Measurements from ENCODE around the gene COPG1. TPM values are rescaled to one million over a fixed set of nuclear protein-coding genes. Genes with fewer than 3 reads are reported as not detected.

COPG1 gene
- total RNA-seq, 1 experiment from 2014 or later = 132 TPM

- CTCF ChIA-PET = interaction anchor here (0.8 kb wide), 1 partner anchor 94 kb away, joined by 3 read pairs; no protein-coding TSS in a partner anchor
- Mint-ChIP-seq H3K4me3 (no peak overlapping the region), H3K4me1 (no peaks in the 10 kb centered on the region), H3K27me3 (ENCODE audit: low read depth) (no peaks in the 10 kb centered on the region), H3K27ac (no peak overlapping the region), H3K9me3 (no peaks in the 10 kb centered on the region), H3K36me3 (peaks cover 88% of the 10 kb centered on the region)
- DNase-seq (ENCODE audit: low spot score) (no peak), ATAC-seq (no peak)
- POLR2A ChIA-PET = no interaction called here
- TF ChIP-seq MAX (CRISPR knock-in tag; IDR thresholded peaks at IDR 0.05) = no peak
- no peak for TF ChIP-seq ZBTB21 (CRISPR knock-in tag; IDR thresholded peaks at IDR 0.05; ENCODE audit: borderline replicate concordance)
- no peak for TF ChIP-seq ERG (CRISPR knock-in tag; IDR thresholded peaks at IDR 0.05)
- no peak for TF ChIP-seq OVOL2 (CRISPR knock-in tag; IDR thresholded peaks at IDR 0.05; ENCODE audit: borderline replicate concordance)
- no peak for TF ChIP-seq USF1 (CRISPR knock-in tag; IDR thresholded peaks at IDR 0.05)
- TF ChIP-seq ZNF425 (CRISPR knock-in tag; conservative IDR thresholded peaks at IDR 0.05) = no peak
- TF ChIP-seq GTF2I (CRISPR knock-in tag; conservative IDR thresholded peaks at IDR 0.05) = no peak
- no peak for TF ChIP-seq JAZF1 (CRISPR knock-in tag; IDR thresholded peaks at IDR 0.05)
- no peak for TF ChIP-seq FOXP1 (CRISPR knock-in tag; IDR thresholded peaks at IDR 0.05; ENCODE audit: borderline replicate concordance)
- no peak for TF ChIP-seq FOXP4 (CRISPR knock-in tag; IDR thresholded peaks at IDR 0.05)
Observed at GRCh38 chr3:129256270-129256669, 6.9 kb downstream of the COPG1 start.

- ChIA-PET POLR2A (no interaction called here), CTCF (no interaction called here)
- no peak for ATAC-seq
- Mint-ChIP-seq H3K9me3 (no peaks in the 10 kb centered on the region), H3K36me3 (peaks cover 87% of the 10 kb centered on the region), H3K4me3 (no peak overlapping the region), H3K27ac (no peak overlapping the region), H3K27me3 (ENCODE audit: low read depth) (no peaks in the 10 kb centered on the region), H3K4me1 (no peaks in the 10 kb centered on the region)
- TF ChIP-seq ATF1 (CRISPR knock-in tag; IDR thresholded peaks at IDR 0.05) = no peak
- no peak for TF ChIP-seq PRDM15 (CRISPR knock-in tag; IDR thresholded peaks at IDR 0.05)
- TF ChIP-seq ZNF425 (CRISPR knock-in tag; conservative IDR thresholded peaks at IDR 0.05) = no peak
- no peak for TF ChIP-seq ZNF317 (CRISPR knock-in tag; IDR thresholded peaks at IDR 0.05; ENCODE audit: borderline replicate concordance, low read depth)
- no peak for TF ChIP-seq ERG (CRISPR knock-in tag; IDR thresholded peaks at IDR 0.05)
- no peak for TF ChIP-seq ZBTB21 (CRISPR knock-in tag; IDR thresholded peaks at IDR 0.05; ENCODE audit: borderline replicate concordance)
- no peak for DNase-seq (ENCODE audit: low spot score)
Observed at GRCh38 chr3:129257609-129258008, 8.2 kb downstream of the COPG1 start.
